ENCODE results near the gene ARFGEF3. TPM values are rescaled to one million over a fixed set of nuclear protein-coding genes. Genes with fewer than 3 reads are reported as not detected.

Gene ARFGEF3
- total and polyA plus RNA-seq, 2 experiments from 2014 or later: 0.43 to 1.1 TPM

GRCh38 chr6:138374815-138375214 lies 213.1 kb downstream of the ARFGEF3 start:
- DNase-seq (ENCODE audit: low read depth in 1 of 2, low spot score in 1 of 2): no peak
- H3K4me3 ChIP-seq: no peak overlapping the region
- H3K9me3 ChIP-seq (ENCODE audit: low read depth): no peaks in the 10 kb centered on the region
- H3K36me3 ChIP-seq: no peaks in the 10 kb centered on the region
- H3K27me3 ChIP-seq: no peaks in the 10 kb centered on the region
- H3K4me1 ChIP-seq (ENCODE audit: low read depth): peaks cover 29% of the 10 kb centered on the region
- no peak overlapping the region for H3K27ac ChIP-seq
- TF ChIP-seq CTCF (IDR thresholded peaks at IDR 0.05; ENCODE audit: low read depth, low read length): no peak

- Histone ChIP-seq H3K27me3 (no peaks in the 10 kb centered on the region), H3K27ac (no peak overlapping the region), H3K4me1 (ENCODE audit: low read depth) (peaks cover 15% of the 10 kb centered on the region), H3K4me3 (no peak overlapping the region), H3K36me3 (no peaks in the 10 kb centered on the region), H3K9me3 (ENCODE audit: low read depth) (no peaks in the 10 kb centered on the region)
- no peak for DNase-seq (ENCODE audit: low read depth in 1 of 2, low spot score in 1 of 2)
- no peak for TF ChIP-seq CTCF (IDR thresholded peaks at IDR 0.05; ENCODE audit: low read depth, low read length)
These were observed 215.3 kb downstream of the ARFGEF3 start for GRCh38 chr6:138377042-138377441.

GRCh38 chr6:138377844-138378243 lies 216.1 kb downstream of the ARFGEF3 start, which contains the start of gene SMIM28:
Gene SMIM28 (plus strand): TSS chr6:138377905. CDS start chr6:138378073, 168 bp downstream.
- Histone ChIP-seq H3K27me3 (no peaks in the 10 kb centered on the region), H3K9me3 (ENCODE audit: low read depth) (no peaks in the 10 kb centered on the region), H3K4me3 (no peak within 1 kb of the TSS), H3K27ac (no peak within 1 kb of the TSS), H3K4me1 (ENCODE audit: low read depth) (peaks cover 8% of the 10 kb centered on the region), H3K36me3 (no peaks in the 10 kb centered on the region)
- TF ChIP-seq CTCF (IDR thresholded peaks at IDR 0.05; ENCODE audit: low read depth, low read length): no peak
- DNase-seq (ENCODE audit: low read depth in 1 of 2, low spot score in 1 of 2): no peak

GRCh38 chr6:138378463-138378862 lies 216.7 kb downstream of the ARFGEF3 start:
- no peak for DNase-seq (ENCODE audit: low read depth in 1 of 2, low spot score in 1 of 2)
- H3K4me1 ChIP-seq (ENCODE audit: low read depth): peaks cover 8% of the 10 kb centered on the region
- no peak overlapping the region for H3K4me3 ChIP-seq
- H3K27me3 ChIP-seq: no peaks in the 10 kb centered on the region
- H3K9me3 ChIP-seq (ENCODE audit: low read depth): no peaks in the 10 kb centered on the region
- TF ChIP-seq CTCF (IDR thresholded peaks at IDR 0.05; ENCODE audit: low read depth, low read length): no peak
- no peaks in the 10 kb centered on the region for H3K36me3 ChIP-seq
- no peak overlapping the region for H3K27ac ChIP-seq

GRCh38 chr6:138382498-138383265 lies 220.9 kb downstream of the ARFGEF3 start:
- Histone ChIP-seq H3K27me3 (no peaks in the 10 kb centered on the region), H3K9me3 (ENCODE audit: low read depth) (no peaks in the 10 kb centered on the region), H3K27ac (no peak overlapping the region), H3K4me3 (no peak overlapping the region), H3K4me1 (ENCODE audit: low read depth) (peaks cover 4% of the 10 kb centered on the region), H3K36me3 (no peaks in the 10 kb centered on the region)
- no peak for DNase-seq (ENCODE audit: low read depth in 1 of 2, low spot score in 1 of 2)
- TF ChIP-seq CTCF (IDR thresholded peaks at IDR 0.05; ENCODE audit: low read depth, low read length): no peak
